Astrocyte (in vitro differentiated cells and primary cell): ENCODE data around the gene DGKE.

ENCODE experiments used
- CTCF ChIP-seq: IDR thresholded peaks from 2 replicates; pipeline ENCODE4 v1.5.1; 2011; ENCODE audit warnings: low read depth, mild to moderate bottlenecking, inconsistent platforms, low read length, moderate library complexity; ENCODE audit not compliant: insufficient read depth
- EZH2 ChIP-seq: IDR thresholded peaks from 2 replicates; pipeline ENCODE4 v1.6.1; 2012; ENCODE audit warnings: mild to moderate bottlenecking, low read length, inconsistent platforms; ENCODE audit not compliant: insufficient read depth

GRCh38 chr17:56918916-56919315 lies 85.0 kb downstream of the DGKE start:
- no peak for TF ChIP-seq CTCF
- TF ChIP-seq EZH2: no peak
